AG08395 (cell line): ENCODE measurements around the gene NINL.

Experiments used
- DNase-seq: peaks from one replicate; pipeline ENCODE4 v3.0.0; 2012; ENCODE audit warnings: mixed read lengths, low spot score

Gene NINL

GRCh38 chr20:25500880-25501351, 84.4 kb downstream of the NINL start:
- DNase-seq = no peak

- DNase-seq = no peak
Measured at GRCh38 chr20:25499855-25500434, 85.4 kb downstream of the NINL start.

GRCh38 chr20:25499031-25499430, 86.3 kb downstream of the NINL start:
- no peak for DNase-seq

GRCh38 chr20:25498280-25498606, 87.1 kb downstream of the NINL start:
- no peak for DNase-seq

GRCh38 chr20:25497586-25498279, 87.6 kb downstream of the NINL start:
- no peak for DNase-seq

GRCh38 chr20:25496968-25497401, 88.3 kb downstream of the NINL start:
- DNase-seq = no peak

GRCh38 chr20:25496165-25496967, 89.0 kb downstream of the NINL start:
- no peak for DNase-seq

- DNase-seq = no peak
Measured at GRCh38 chr20:25495189-25495824, 90.0 kb downstream of the NINL start.

GRCh38 chr20:25494506-25495188, 90.7 kb downstream of the NINL start:
- no peak for DNase-seq

GRCh38 chr20:25493748-25494505, 91.4 kb downstream of the NINL start:
- DNase-seq = no peak

- DNase-seq = no peak
Measured at GRCh38 chr20:25493137-25493536, 92.2 kb downstream of the NINL start.

- no peak for DNase-seq
Measured at GRCh38 chr20:25491446-25492038, 93.8 kb downstream of the NINL start.

GRCh38 chr20:25490656-25491445, 94.5 kb downstream of the NINL start:
- DNase-seq = no peak

GRCh38 chr20:25489221-25489871, 96.0 kb downstream of the NINL start:
- DNase-seq = no peak

GRCh38 chr20:25487975-25488374, 97.4 kb downstream of the NINL start:
- DNase-seq = no peak

GRCh38 chr20:25487306-25487705, 98.0 kb downstream of the NINL start:
- DNase-seq = no peak

GRCh38 chr20:25486377-25486776, 99.0 kb downstream of the NINL start:
- peak; percentile 31 for DNase-seq

GRCh38 chr20:25485872-25486271, 99.5 kb downstream of the NINL start:
- no peak for DNase-seq

- DNase-seq = no peak
Measured at GRCh38 chr20:25484911-25485511, 100.3 kb downstream of the NINL start.
